WTC11 (cell line): Measurements from ENCODE around the gene ARHGAP23. TPM values are rescaled to one million over a fixed set of nuclear protein-coding genes. Genes with fewer than 3 reads are reported as not detected.

Experiments
- ATAC-seq: fragments of 200-7000 bp; cut with Tn5 transposase; 2 replicates; pipeline ENCODE4 v1.10.0; 2021; ENCODE audit warnings: mild to moderate bottlenecking, moderate library complexity
- CTCF ChIA-PET: fragments of 300-600 bp; sonication (Branson Sonifier 250); formaldehyde crosslinking; loops from one replicate; lab custom pipeline; 2021; ENCODE audit warnings: antibody characterized with exemption; lab: Charles Lee
- POLR2A ChIA-PET: fragments of 350-600 bp; sonication (Branson Sonifier 250); formaldehyde crosslinking; loops from one replicate; lab custom pipeline; 2021; ENCODE audit warnings: antibody characterized with exemption; lab: Charles Lee
- DNase-seq: peaks from one replicate; pipeline ENCODE4 v3.0.0; 2021; ENCODE audit warnings: low spot score
- H3K27ac Mint-ChIP-seq: 2 replicates; pipeline ENCODE4 v1.8.0; 2021; ENCODE audit warnings: mixed read lengths
- H3K27me3 Mint-ChIP-seq: 2 replicates; pipeline ENCODE4 v1.8.0; 2021; ENCODE audit warnings: low read depth, mild to moderate bottlenecking, moderate library complexity, mixed read lengths
- H3K36me3 Mint-ChIP-seq: 2 replicates; pipeline ENCODE4 v1.8.0; 2021; ENCODE audit warnings: mixed read lengths
- H3K4me1 Mint-ChIP-seq: 2 replicates; pipeline ENCODE4 v1.8.0; 2022; ENCODE audit warnings: mixed read lengths
- H3K4me3 Mint-ChIP-seq: 2 replicates; pipeline ENCODE4 v1.8.0; 2021; ENCODE audit warnings: mild to moderate bottlenecking, moderate library complexity, mixed read lengths
- H3K9me3 Mint-ChIP-seq: 2 replicates; pipeline ENCODE4 v1.8.0; 2021; ENCODE audit warnings: mixed read lengths
- CDX4 ChIP-seq: fragments of 250-450 bp; sonication (Bioruptor Pico); IDR thresholded peaks from 2 replicates; pipeline ENCODE4 v1.9.0; 2021; ENCODE audit warnings: moderate library complexity, mild to moderate bottlenecking, inconsistent platforms, borderline replicate concordance
- E2F4 ChIP-seq: sonication (generic); formaldehyde crosslinking; IDR thresholded peaks from 2 replicates; pipeline ENCODE4 v1.8.1; 2022; ENCODE audit warnings: low read depth, mild to moderate bottlenecking, moderate library complexity, missing genetic modification reagents, borderline replicate concordance
- ELF4 ChIP-seq: sonication (generic); formaldehyde crosslinking; IDR thresholded peaks from 2 replicates; pipeline ENCODE4 v1.8.1; 2022; ENCODE audit warnings: low read depth, mild to moderate bottlenecking, moderate library complexity, missing genetic modification reagents
- ETV6 ChIP-seq: sonication (generic); formaldehyde crosslinking; IDR thresholded peaks from 2 replicates; pipeline ENCODE4 v1.8.1; 2022; ENCODE audit warnings: mild to moderate bottlenecking, missing genetic modification reagents
- MYBL2 ChIP-seq: sonication (generic); formaldehyde crosslinking; IDR thresholded peaks from 2 replicates; pipeline ENCODE4 v1.8.1; 2023; ENCODE audit warnings: mild to moderate bottlenecking, moderate library complexity, missing genetic modification reagents
- NFE2L1 ChIP-seq: sonication (generic); formaldehyde crosslinking; IDR thresholded peaks from 2 replicates; pipeline ENCODE4 v1.8.1; 2023; ENCODE audit warnings: missing genetic modification reagents
- NR1H2 ChIP-seq: sonication (generic); formaldehyde crosslinking; IDR thresholded peaks from 2 replicates; pipeline ENCODE4 v1.9.0; 2021; ENCODE audit warnings: mild to moderate bottlenecking, moderate library complexity, missing genetic modification reagents
- SP1 ChIP-seq: sonication (generic); formaldehyde crosslinking; conservative IDR thresholded peaks from 2 replicates; pipeline ENCODE4 v1.8.1; 2022; ENCODE audit warnings: missing genetic modification reagents
- TCF7 ChIP-seq: sonication (generic); formaldehyde crosslinking; IDR thresholded peaks from 2 replicates; pipeline ENCODE4 v1.8.0; 2022; ENCODE audit warnings: mild to moderate bottlenecking, low read depth, missing genetic modification reagents, moderate library complexity
- TEAD1 ChIP-seq: sonication (generic); formaldehyde crosslinking; IDR thresholded peaks from 2 replicates; pipeline ENCODE4 v1.8.0; 2022; ENCODE audit warnings: mild to moderate bottlenecking, missing genetic modification reagents
- ZNF281 ChIP-seq: sonication (generic); formaldehyde crosslinking; IDR thresholded peaks from 2 replicates; pipeline ENCODE4 v1.8.0; 2023; ENCODE audit warnings: mild to moderate bottlenecking, missing genetic modification reagents
- ZNF396 ChIP-seq: fragments of 250-450 bp; sonication (Bioruptor Pico); IDR thresholded peaks from 2 replicates; pipeline ENCODE4 v1.8.0; 2021; ENCODE audit warnings: mild to moderate bottlenecking, moderate library complexity, borderline replicate concordance
- ZNF671 ChIP-seq: fragments of 250-450 bp; sonication (Bioruptor Pico); IDR thresholded peaks from 2 replicates; pipeline ENCODE4 v1.8.0; 2021; ENCODE audit warnings: mild to moderate bottlenecking
- total RNA-seq: library from RNA; stranded (reverse); gene quantifications from 3 replicates; pipeline ENCODE4 v1.2.3, GENCODE V29; 2021
- TF ChIP-seq, protein P1 (sequence below): sonication (generic); formaldehyde crosslinking; conservative IDR thresholded peaks from 2 replicates; pipeline ENCODE4 v1.8.1; 2022; ENCODE audit warnings: mild to moderate bottlenecking, missing genetic modification reagents
- TF ChIP-seq, protein P2 (sequence below): sonication (generic); formaldehyde crosslinking; IDR thresholded peaks from 2 replicates; pipeline ENCODE4 v1.8.0; 2022; ENCODE audit warnings: missing genetic modification reagents
- TF ChIP-seq, protein P3 (sequence below): sonication (generic); formaldehyde crosslinking; IDR thresholded peaks from 2 replicates; pipeline ENCODE4 v1.8.0; 2023; ENCODE audit warnings: missing genetic modification reagents
- TF ChIP-seq, protein P4 (sequence below): sonication (generic); formaldehyde crosslinking; IDR thresholded peaks from 2 replicates; pipeline ENCODE4 v1.8.1; 2022; ENCODE audit warnings: mild to moderate bottlenecking, missing genetic modification reagents, moderate library complexity, borderline replicate concordance
- TF ChIP-seq, protein P5 (sequence below): sonication (generic); formaldehyde crosslinking; IDR thresholded peaks from 2 replicates; pipeline ENCODE4 v1.8.1; 2023; ENCODE audit warnings: mild to moderate bottlenecking, missing genetic modification reagents

Gene ARHGAP23
- total RNA-seq, 1 experiment from 2014 or later, result 66.0 TPM

DNA sequence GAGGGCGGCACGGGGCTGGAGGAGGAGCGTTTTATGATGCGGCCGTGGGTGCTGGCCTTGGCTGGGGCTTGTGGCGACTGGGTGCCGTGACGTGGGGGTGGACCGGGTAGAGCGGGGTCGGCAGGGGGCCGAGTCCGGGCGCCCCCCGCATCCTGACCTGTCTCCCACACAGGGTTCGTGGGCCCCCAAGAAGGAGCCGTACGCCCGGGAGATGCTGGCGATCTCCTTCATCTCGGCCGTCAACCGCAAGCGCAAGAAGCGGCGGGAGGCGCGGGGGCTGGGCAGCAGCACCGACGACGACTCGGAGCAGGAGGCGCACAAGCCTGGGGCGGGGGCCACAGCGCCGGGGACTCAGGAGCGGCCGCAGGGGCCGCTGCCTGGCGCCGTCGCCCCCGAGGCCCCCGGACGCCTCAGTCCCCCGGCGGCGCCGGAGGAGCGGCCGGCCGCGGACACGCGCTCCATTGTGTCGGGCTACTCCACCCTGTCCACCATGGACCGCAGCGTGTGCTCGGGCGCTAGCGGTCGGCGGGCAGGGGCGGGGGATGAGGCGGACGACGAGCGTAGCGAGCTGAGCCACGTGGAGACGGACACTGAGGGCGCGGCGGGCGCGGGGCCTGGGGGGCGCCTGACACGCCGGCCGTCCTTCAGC is 81.6 kb downstream of the ARHGAP23 start (continued):
- TF ChIP-seq NFE2L1 (CRISPR knock-in tag), result 0 out of 2 replicates have a peak, but pooled peaks have one; percentile 49
- peak; percentile 45; the same call in 1 of the 2 replicates for TF ChIP-seq SP1 (CRISPR knock-in tag)
- no peak for TF ChIP-seq ZNF281 (CRISPR knock-in tag)

- Mint-ChIP-seq H3K9me3 (no peaks in the 10 kb centered on the region), H3K27me3 (peaks cover 41% of the 10 kb centered on the region), H3K36me3 (peaks cover 6% of the 10 kb centered on the region), H3K27ac (no peak overlapping the region), H3K4me3 (peak overlapping the region; percentile 61), H3K4me1 (peaks cover 33% of the 10 kb centered on the region)
- peak; percentile 65 for DNase-seq
- ChIA-PET POLR2A (interaction anchor here (0.7 to 3.5 kb wide), 5 partner anchors 48 to 88 kb away, joined by 3 to 23 read pairs (median 4); no protein-coding TSS in a partner anchor), CTCF (interaction anchor here (0.5 to 7.3 kb wide), 26 partner anchors 26 to 186 kb away, joined by 3 to 74 read pairs (median 8); partner anchors contain the start of gene ARHGAP23)
- ATAC-seq, result peak; percentile 23
- TF ChIP-seq ZNF396 (CRISPR knock-in tag) (no peak), ETV6 (CRISPR knock-in tag) (0 out of 2 replicates have a peak, but pooled peaks have one; percentile 5), CDX4 (CRISPR knock-in tag) (no peak), TEAD1 (no peak), TCF7 (CRISPR knock-in tag) (0 out of 2 replicates have a peak, but pooled peaks have one; percentile 75), ZNF671 (CRISPR knock-in tag) (peak; percentile 23; the same call in 1 of the 2 replicates), ELF4 (CRISPR knock-in tag) (no peak), NR1H2 (CRISPR knock-in tag) (no peak), E2F4 (CRISPR knock-in tag) (peak; percentile 1; the same call in 1 of the 2 replicates), MYBL2 (no peak)
- TF ChIP-seq, protein P1, sequence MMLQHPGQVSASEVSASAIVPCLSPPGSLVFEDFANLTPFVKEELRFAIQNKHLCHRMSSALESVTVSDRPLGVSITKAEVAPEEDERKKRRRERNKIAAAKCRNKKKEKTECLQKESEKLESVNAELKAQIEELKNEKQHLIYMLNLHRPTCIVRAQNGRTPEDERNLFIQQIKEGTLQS, result no peak
- TF ChIP-seq, protein P2, sequence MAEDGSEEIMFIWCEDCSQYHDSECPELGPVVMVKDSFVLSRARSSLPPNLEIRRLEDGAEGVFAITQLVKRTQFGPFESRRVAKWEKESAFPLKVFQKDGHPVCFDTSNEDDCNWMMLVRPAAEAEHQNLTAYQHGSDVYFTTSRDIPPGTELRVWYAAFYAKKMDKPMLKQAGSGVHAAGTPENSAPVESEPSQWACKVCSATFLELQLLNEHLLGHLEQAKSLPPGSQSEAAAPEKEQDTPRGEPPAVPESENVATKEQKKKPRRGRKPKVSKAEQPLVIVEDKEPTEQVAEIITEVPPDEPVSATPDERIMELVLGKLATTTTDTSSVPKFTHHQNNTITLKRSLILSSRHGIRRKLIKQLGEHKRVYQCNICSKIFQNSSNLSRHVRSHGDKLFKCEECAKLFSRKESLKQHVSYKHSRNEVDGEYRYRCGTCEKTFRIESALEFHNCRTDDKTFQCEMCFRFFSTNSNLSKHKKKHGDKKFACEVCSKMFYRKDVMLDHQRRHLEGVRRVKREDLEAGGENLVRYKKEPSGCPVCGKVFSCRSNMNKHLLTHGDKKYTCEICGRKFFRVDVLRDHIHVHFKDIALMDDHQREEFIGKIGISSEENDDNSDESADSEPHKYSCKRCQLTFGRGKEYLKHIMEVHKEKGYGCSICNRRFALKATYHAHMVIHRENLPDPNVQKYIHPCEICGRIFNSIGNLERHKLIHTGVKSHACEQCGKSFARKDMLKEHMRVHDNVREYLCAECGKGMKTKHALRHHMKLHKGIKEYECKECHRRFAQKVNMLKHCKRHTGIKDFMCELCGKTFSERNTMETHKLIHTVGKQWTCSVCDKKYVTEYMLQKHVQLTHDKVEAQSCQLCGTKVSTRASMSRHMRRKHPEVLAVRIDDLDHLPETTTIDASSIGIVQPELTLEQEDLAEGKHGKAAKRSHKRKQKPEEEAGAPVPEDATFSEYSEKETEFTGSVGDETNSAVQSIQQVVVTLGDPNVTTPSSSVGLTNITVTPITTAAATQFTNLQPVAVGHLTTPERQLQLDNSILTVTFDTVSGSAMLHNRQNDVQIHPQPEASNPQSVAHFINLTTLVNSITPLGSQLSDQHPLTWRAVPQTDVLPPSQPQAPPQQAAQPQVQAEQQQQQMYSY (CRISPR knock-in tag), result 0 out of 2 replicates have a peak, but pooled peaks have one; percentile 7
- TF ChIP-seq, protein P3, sequence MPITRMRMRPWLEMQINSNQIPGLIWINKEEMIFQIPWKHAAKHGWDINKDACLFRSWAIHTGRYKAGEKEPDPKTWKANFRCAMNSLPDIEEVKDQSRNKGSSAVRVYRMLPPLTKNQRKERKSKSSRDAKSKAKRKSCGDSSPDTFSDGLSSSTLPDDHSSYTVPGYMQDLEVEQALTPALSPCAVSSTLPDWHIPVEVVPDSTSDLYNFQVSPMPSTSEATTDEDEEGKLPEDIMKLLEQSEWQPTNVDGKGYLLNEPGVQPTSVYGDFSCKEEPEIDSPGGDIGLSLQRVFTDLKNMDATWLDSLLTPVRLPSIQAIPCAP, result no peak
- TF ChIP-seq, protein P4, sequence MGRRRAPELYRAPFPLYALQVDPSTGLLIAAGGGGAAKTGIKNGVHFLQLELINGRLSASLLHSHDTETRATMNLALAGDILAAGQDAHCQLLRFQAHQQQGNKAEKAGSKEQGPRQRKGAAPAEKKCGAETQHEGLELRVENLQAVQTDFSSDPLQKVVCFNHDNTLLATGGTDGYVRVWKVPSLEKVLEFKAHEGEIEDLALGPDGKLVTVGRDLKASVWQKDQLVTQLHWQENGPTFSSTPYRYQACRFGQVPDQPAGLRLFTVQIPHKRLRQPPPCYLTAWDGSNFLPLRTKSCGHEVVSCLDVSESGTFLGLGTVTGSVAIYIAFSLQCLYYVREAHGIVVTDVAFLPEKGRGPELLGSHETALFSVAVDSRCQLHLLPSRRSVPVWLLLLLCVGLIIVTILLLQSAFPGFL (CRISPR knock-in tag), result no peak
- TF ChIP-seq, protein P5, sequence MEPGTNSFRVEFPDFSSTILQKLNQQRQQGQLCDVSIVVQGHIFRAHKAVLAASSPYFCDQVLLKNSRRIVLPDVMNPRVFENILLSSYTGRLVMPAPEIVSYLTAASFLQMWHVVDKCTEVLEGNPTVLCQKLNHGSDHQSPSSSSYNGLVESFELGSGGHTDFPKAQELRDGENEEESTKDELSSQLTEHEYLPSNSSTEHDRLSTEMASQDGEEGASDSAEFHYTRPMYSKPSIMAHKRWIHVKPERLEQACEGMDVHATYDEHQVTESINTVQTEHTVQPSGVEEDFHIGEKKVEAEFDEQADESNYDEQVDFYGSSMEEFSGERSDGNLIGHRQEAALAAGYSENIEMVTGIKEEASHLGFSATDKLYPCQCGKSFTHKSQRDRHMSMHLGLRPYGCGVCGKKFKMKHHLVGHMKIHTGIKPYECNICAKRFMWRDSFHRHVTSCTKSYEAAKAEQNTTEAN (CRISPR knock-in tag), result no peak; the same call in 1 of the 2 replicates
These were observed 82.3 kb downstream of the ARHGAP23 start for GRCh38 chr17:38510421-38511149.
